Astrocyte (in vitro differentiated cells and primary cell): ENCODE data around the gene PAK4.

Source experiments
- CTCF ChIP-seq: IDR thresholded peaks from 2 replicates; pipeline ENCODE4 v1.5.1; 2011; ENCODE audit warnings: low read depth, mild to moderate bottlenecking, inconsistent platforms, low read length, moderate library complexity; ENCODE audit not compliant: insufficient read depth
- EZH2 ChIP-seq: IDR thresholded peaks from 2 replicates; pipeline ENCODE4 v1.6.1; 2012; ENCODE audit warnings: mild to moderate bottlenecking, low read length, inconsistent platforms; ENCODE audit not compliant: insufficient read depth

GRCh38 chr19:39171479-39172465 lies 46.2 kb downstream of the PAK4 start:
- TF ChIP-seq EZH2 (no peak), CTCF (no peak)
